SK-N-MC (cell line): ENCODE measurements around the gene FAM72B.
"Not testable (repeated sequence)": the region's sequence is repeated elsewhere in the genome, so short reads cannot be mapped to it uniquely, and the experiment has no call there.

Experiments used
- DNase-seq: peaks from one replicate; pipeline ENCODE4 v3.0.0-alpha.2; 2011; ENCODE audit warnings: low read depth, low spot score
- H3K27ac ChIP-seq: fragments of 200-600 bp; sonication (generic); 2 replicates; pipeline ENCODE4 v1.5.1; 2016; ENCODE audit warnings: mixed run types
- H3K36me3 ChIP-seq: fragments of 200-600 bp; sonication (generic); 2 replicates; pipeline ENCODE4 v1.6.1; 2017; ENCODE audit warnings: antibody characterized with exemption, low read length, mixed read lengths; ENCODE audit not compliant: insufficient read depth
- H3K4me3 ChIP-seq: fragments of 200-600 bp; sonication (generic); 2 replicates; pipeline ENCODE4 v1.5.1; 2016
- H3K9ac ChIP-seq: fragments of 200-600 bp; sonication (generic); 2 replicates; pipeline ENCODE4 v1.8.0; 2017; ENCODE audit warnings: mixed run types, mixed read lengths; ENCODE audit not compliant: insufficient read length
- H3K9me3 ChIP-seq: fragments of 200-600 bp; sonication (generic); 2 replicates; pipeline ENCODE4 v1.6.1; 2017; ENCODE audit warnings: low read depth, mild to moderate bottlenecking, antibody characterized with exemption, low read length, moderate library complexity, mixed read lengths

FAM72B gene

DNA sequence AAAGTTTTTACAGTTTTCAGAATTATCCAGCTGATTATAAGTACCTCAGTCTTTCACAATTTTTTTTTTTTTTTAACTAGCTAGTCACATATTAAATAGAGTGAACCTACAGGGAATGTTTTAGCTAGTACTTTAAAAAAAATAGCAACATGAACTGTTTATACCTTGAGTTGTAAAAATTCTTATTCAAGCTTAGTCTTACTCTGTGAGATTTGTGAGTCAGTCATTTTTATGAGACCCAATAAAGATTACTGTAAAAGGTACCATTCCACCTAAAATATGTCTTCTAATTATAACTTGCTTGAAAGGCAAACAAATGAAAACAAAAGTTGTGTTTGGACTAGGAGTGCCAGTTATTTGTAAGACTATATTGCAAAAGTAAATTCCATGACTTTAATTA, 5.9 kb downstream of the FAM72B start:
- H3K9ac ChIP-seq, DNase-seq, H3K9me3 ChIP-seq: not testable (repeated sequence)

DNA sequence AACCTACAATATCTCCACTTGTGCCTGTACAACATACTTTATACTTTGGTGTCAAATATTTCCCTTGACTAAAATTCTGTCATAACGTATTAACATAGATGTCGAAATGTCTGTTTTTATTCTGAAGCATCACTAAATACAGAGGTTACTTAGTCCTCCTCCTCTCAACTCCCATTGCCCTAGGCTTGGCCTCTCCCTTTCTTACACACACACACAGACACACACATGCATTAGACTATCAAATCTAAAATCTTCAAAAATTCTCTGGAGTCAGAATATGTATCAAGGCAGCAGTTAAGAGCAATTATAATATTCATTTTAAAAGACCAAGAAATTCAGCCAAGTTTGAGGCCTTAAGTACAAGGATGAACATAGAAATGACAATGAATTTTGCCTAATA, 7.5 kb downstream of the FAM72B start:
- not testable (repeated sequence) for DNase-seq, H3K4me3 ChIP-seq, H3K36me3 ChIP-seq, H3K9ac ChIP-seq, H3K9me3 ChIP-seq, H3K27ac ChIP-seq

More for the DNA sequence above, 5.9 kb downstream of the FAM72B start:
- not testable (repeated sequence) for H3K4me3 ChIP-seq, H3K27ac ChIP-seq, H3K36me3 ChIP-seq

DNA sequence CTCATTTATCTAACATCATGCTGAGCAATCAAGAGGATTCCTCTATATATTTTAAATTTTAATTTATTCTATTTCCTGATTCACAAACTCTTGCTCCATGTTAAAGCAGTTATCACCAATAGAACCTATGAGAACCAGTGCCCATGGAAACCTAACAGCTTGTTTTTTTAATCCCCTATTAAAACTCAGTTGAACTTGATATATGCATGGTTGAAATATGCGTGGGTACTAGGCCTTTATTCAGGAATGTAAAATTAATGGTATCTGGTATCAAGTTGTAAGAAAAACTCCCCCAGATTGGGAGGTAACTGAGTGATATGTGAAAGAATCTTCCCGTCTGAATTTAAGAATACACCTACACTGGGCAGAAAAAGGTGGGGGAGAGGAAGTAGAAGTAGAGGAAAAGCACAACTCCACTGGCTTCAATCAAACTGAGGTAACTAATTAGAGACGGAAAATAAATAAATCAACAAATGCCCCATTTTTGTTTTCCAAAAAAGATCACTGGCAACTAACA, 15.9 kb downstream of the FAM72B start:
- H3K9ac ChIP-seq, H3K27ac ChIP-seq: not testable (repeated sequence)

DNA sequence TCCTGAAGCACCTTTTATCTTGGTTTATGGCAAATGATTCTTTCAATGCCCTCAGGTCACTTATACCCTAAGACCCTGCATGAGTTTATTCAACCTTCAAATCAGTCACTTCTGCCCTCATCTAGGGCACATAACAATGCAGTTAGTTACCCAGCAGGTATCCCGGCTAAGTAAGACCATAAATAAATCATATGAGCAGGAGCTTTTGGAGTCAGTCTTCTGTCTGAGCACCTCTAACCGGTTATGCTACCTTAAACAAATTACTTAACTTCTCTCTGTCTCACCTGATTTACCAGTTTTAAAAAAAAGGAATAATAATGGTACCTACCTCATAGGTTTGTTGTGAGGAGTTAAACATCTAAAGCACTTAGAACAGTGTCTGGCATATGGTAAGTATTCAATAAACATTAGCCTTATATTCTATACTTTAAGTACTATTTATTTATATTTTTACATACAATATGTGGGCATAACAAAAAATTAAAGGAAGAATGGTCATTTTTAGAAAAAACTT, 16.9 kb downstream of the FAM72B start:
- not testable (repeated sequence) for H3K36me3 ChIP-seq, H3K9ac ChIP-seq, H3K4me3 ChIP-seq, H3K9me3 ChIP-seq, H3K27ac ChIP-seq, DNase-seq

More for the DNA sequence above, 15.9 kb downstream of the FAM72B start:
- H3K9me3 ChIP-seq, H3K36me3 ChIP-seq, DNase-seq, H3K4me3 ChIP-seq: not testable (repeated sequence)

DNA sequence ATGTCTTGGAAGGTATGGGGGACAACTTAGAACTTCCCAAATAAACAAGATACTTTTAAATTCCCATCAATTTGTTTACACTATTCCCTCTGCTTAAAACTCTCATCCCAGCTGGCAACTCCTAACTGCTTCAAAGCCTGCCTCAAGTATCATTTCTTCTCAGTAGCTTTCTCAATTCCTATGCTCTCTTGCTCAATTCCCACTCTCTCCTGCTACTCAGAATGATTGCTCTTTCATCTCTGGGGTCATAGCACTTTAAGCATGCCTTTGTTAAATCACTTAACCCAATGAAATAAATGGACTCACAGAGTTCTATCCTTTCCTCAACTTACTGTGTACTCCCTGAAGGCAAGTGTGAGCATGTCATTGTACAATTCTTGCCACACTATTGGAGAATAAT, 18.8 kb downstream of the FAM72B start:
- H3K9ac ChIP-seq, DNase-seq, H3K4me3 ChIP-seq, H3K9me3 ChIP-seq, H3K36me3 ChIP-seq, H3K27ac ChIP-seq: not testable (repeated sequence)

DNA sequence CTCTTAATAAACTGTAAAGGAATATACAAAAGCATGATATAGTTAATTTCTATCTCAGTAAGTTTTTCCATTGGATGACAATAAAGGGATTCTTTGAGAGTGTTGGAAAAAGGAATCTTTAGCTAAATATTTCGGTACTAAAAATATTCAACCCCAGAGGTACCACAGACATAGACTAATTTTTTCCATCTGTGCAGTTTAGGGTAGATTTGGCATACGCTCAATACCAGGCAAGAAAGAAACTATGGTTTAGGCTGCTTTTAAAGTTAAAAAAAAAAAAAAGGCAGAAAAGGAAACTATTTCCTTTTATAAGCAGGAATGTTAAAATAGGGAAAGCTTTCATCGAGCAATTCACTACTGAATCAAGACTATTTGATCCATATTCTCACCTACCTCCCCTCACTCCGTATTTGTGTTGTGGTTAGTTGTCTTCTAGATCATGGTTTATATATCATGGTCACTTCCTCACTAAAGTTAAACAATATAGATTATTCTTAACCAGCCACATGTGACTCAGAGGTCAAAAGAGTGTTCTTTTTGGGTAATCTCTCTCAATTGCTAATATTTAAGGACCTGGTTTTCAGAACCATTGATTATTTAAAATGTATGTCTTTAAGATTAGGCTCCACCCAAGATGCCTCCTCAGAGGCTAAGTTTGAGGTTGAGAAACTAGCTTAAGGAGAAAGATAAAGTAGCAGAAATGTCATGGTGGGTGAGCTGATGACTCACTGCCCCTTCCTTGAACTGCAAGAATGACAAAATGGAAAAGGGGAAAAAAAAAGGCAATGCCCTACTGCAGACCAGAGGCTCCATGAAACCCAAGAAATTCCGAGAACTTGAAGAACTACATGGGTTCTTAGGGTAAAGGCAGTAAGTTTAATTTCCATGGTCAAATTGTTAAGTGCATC, 20.0 kb downstream of the FAM72B start:
- H3K9ac ChIP-seq, H3K9me3 ChIP-seq, H3K36me3 ChIP-seq, H3K4me3 ChIP-seq, DNase-seq, H3K27ac ChIP-seq: not testable (repeated sequence)

DNA sequence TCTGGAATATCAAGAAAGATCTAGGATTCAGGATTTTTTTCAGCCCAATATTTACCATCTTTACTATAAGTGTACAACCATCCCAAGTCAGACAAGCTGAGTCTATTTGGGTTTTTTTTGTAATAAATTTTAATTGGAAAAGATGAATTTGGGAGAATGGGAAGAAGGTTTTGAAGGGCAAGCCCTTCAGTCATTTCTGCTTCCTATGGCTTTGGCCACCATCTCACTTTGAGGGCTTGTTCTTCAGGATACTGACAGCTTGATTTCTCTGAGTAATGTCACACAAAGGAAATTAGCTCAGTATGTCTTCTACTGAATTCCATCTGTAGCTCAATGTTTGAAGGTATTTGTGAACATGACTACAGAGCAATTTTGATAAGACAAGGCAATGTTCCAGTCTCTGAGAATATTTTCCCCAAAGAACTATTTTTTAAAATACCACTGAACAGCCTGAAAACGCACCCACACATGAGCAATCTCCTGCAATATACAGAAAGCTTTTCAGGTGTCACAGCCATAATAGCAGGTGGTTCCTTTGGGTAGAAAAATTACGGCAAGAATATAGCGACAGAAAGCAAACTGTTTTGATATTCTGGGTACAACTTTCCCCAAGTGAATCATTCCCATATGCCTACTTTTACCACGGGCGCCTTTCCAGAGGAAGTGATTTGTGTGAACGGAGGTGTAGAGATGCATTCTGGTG, 22.8 kb downstream of the FAM72B start:
- H3K9me3 ChIP-seq, H3K9ac ChIP-seq, DNase-seq, H3K27ac ChIP-seq, H3K4me3 ChIP-seq, H3K36me3 ChIP-seq: not testable (repeated sequence)

DNA sequence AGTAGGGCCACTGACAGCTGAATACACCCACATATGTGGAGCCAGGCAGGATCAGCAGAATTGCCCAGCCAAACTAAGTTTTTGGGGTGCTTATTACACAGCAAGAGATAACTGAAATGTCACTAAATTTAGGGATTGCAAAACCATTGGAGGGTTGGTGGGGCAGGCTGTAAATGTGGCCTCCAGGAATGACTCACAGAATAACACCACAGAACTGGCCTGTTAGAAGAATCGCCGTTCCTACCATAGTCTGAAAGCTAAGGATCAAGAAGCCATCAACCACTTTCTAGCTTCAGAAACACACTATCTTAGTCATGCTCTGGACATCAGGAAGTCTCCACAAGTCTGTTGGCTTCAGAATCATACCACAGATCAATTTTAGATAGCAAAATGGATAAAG, 24.0 kb downstream of the FAM72B start:
- DNase-seq, H3K9ac ChIP-seq, H3K4me3 ChIP-seq, H3K27ac ChIP-seq, H3K36me3 ChIP-seq, H3K9me3 ChIP-seq: not testable (repeated sequence)

DNA sequence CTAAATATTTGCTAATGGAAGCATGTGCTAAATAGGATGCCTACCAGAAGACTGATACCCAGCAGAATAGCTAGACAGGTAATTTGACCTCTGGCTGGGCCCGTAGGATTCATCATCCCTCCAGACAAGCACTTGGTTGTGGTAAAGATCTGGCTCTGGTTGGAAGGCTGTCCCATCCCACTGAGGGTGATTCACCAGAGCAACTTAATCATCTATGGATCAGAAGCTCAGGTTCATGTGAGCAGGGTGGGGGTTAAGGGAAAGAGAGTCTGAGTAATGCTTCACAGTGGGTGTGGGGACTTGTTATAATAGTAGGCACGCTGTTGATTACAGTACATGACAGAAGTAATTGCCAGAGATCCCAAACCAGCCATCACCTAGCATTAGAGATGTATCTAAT, 26.5 kb downstream of the FAM72B start:
- DNase-seq, H3K36me3 ChIP-seq, H3K9ac ChIP-seq, H3K9me3 ChIP-seq, H3K4me3 ChIP-seq, H3K27ac ChIP-seq: not testable (repeated sequence)

DNA sequence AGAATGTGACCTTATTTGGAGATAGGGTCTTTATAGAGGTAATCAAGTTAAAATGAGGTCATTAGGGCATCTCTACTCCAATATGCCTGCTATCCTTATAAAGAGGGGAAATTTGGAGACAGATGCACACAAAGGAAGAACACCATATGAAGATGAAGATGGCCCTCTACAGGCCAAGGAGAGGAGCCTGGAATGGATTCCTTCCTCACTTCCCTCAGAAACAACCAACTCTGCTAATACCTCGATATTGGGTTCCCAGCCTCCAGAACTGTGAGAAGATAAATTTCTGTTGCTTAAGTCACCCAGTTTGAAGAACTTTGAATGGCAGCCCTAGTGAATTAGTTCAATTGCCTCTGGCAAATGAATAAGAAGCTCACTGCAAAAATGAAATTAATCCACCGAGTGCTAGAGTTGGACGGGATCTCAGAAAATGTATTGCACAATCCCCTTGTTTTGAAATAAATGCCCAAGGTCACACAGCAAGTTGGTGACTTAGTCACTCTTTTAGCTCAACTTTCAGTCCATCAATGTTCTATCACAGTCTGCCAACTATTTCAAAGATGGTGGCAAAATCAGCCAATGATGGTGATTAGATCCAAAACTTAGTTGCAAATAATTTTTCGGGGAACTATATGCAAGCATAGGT, 27.1 kb downstream of the FAM72B start:
- DNase-seq, result not testable (repeated sequence)

DNA sequence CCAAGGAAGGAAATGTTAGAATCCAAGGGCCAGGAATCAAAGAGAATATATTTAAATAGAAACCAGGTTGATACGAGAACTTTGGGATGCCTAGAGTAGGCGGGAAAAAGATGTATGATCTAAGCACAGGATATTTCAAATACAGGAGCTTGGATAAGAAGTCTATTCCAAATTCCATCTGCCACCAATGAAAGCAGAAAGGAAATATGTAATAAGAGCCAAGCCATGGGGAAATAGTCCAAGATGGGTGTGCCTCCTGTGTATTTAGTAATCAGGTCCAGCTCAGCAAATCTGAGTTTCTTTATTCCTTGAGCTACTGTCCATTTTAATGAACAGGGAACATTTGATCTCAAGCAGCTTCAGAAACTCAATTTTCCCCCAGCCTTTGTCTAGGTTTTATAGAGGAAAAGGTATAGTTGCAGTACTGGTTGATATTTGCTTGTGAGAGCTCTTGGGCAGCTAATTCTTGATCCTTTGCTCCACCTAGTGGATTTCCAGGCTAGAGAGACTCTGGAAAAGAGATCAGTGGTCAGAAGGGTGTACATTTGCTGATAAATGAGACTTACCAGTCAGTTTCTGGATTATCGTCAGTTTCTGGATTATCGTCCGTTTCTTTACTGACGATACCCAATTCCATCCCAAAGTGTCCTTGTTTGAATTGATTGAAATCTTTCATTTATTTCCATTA, 28.3 kb downstream of the FAM72B start:
- not testable (repeated sequence) for H3K9me3 ChIP-seq, H3K4me3 ChIP-seq, H3K27ac ChIP-seq, H3K9ac ChIP-seq, DNase-seq, H3K36me3 ChIP-seq

More for the DNA sequence above, 27.1 kb downstream of the FAM72B start:
- not testable (repeated sequence) for H3K9me3 ChIP-seq, H3K9ac ChIP-seq, H3K4me3 ChIP-seq, H3K27ac ChIP-seq, H3K36me3 ChIP-seq

DNA sequence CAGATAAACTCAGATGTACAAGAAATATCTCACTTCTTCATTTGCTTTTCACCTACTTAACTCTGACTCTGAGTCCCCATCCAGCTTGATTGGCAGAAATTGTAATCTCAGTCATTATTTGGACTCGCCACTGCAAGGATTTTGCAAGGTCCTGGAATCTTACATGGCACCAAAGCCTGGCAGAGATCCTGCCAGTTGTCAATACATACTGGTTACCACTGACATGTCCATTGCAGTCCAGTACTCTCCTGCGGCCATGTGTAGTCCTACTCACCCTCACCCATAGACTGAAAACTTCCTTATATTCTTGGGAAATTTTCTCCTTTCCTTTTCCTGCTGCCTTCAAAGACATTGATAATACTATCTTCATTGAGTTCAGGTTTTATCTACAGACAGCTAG, 29.3 kb downstream of the FAM72B start:
- not testable (repeated sequence) for H3K9ac ChIP-seq, H3K9me3 ChIP-seq, H3K4me3 ChIP-seq, H3K27ac ChIP-seq, H3K36me3 ChIP-seq, DNase-seq

DNA sequence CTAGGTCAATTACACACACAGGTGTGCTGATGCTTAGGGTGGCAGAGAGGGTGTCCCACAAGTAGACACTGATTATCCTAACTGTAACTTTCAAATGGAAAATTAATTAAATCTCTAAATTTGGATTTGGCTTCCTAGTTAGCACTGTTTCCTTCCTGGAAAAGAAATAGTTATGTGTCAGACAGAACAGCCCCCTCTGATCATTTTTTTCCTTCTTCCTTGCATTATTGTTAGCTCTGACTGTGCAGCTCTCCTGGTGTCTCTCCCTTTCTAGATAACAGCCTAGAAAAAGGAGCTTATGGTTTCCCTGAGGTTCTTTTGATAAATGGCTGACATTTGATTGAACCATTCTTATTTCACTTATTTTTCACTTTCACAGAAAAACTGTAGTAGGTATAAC, 31.4 kb downstream of the FAM72B start:
- H3K4me3 ChIP-seq, H3K9me3 ChIP-seq, H3K36me3 ChIP-seq, DNase-seq, H3K9ac ChIP-seq, H3K27ac ChIP-seq: not testable (repeated sequence)
